Suprapubic skin (tissue), 4 donors: ENCODE data around the gene MAG.

ENCODE experiments used
- CTCF ChIP-seq, 2 donors: fragments of 200-600 bp in 1 of 2; fragments of 450-650 bp in 1 of 2; sonication (generic) in 1 of 2; IDR thresholded peaks; one replicate each; pipeline ENCODE4 v1.5.1; 2016 to 2019; ENCODE audit warnings: antibody characterized with exemption in 2 of 2, mild to moderate bottlenecking in 1 of 2, moderate library complexity in 1 of 2
- EP300 ChIP-seq: sonication (generic); formaldehyde crosslinking; IDR thresholded peaks from one replicate; pipeline ENCODE4 v1.6.1; 2017; ENCODE audit warnings: antibody characterized with exemption
- POLR2A ChIP-seq, 2 donors: fragments of 450-650 bp; IDR thresholded peaks; one replicate each; pipeline ENCODE4 v1.6.1; 2017; ENCODE audit warnings: antibody characterized with exemption in 2 of 2, mild to moderate bottlenecking in 2 of 2, moderate library complexity in 2 of 2
- POLR2AphosphoS5 ChIP-seq, 3 donors: sonication (generic); formaldehyde crosslinking; IDR thresholded peaks; one replicate each; pipeline ENCODE4 v1.6.1; 2017; ENCODE audit warnings: antibody characterized with exemption in 3 of 3

GRCh38 chr19:35274323-35274722 lies 17.6 kb upstream of the MAG start:
- no peak for TF ChIP-seq CTCF (IDR thresholded peaks at IDR 0.05)
- no peak for TF ChIP-seq EP300
- TF ChIP-seq POLR2A (IDR thresholded peaks at IDR 0.05) = no peak
- TF ChIP-seq POLR2AphosphoS5 (IDR thresholded peaks at IDR 0.05) = no peak
